Bronchial epithelial cell (primary cell): Measurements from ENCODE around the gene CDH22. TPM values are rescaled to one million over a fixed set of nuclear protein-coding genes. Genes with fewer than 3 reads are reported as not detected.

Experiments used
- DNase-seq: peaks from one replicate; pipeline ENCODE4 v3.0.0-alpha.2; 2010; ENCODE audit warnings: low read depth
- FAIRE-seq: peaks from 2 replicates; lab custom pipeline; 2011; peaks lifted over from hg19 to GRCh38; lab: Jason Lieb, UNC
- H3K27me3 ChIP-seq: 2 replicates; pipeline ENCODE4 v1.5.1; 2011; ENCODE audit warnings: low read length; ENCODE audit not compliant: control insufficient read depth, insufficient read depth
- H3K36me3 ChIP-seq: 2 replicates; pipeline ENCODE4 v1.5.1; 2011; ENCODE audit warnings: low read length; ENCODE audit not compliant: control insufficient read depth, insufficient read depth
- H3K4me3 ChIP-seq: 2 replicates; pipeline ENCODE4 v1.5.1; 2011; ENCODE audit warnings: mild to moderate bottlenecking, low read depth, low read length, control low read depth
- CTCF ChIP-seq: IDR thresholded peaks from 2 replicates; pipeline ENCODE4 v1.5.1; 2011; ENCODE audit warnings: mild to moderate bottlenecking, moderate library complexity, low read length, control low read depth, inconsistent platforms; ENCODE audit not compliant: insufficient read depth, severe bottlenecking
- total RNA-seq: library from RNA; depleted of rRNA; stranded (reverse); fragments of >200 nt; gene quantifications from 2 replicates; pipeline ENCODE4 v1.2.1, GENCODE V29; 2014

CDH22 gene
- total RNA-seq, result not detected in 2 replicates

GRCh38 chr20:46308258-46309157 lies at the start of gene CDH22:
Gene CDH22, minus strand, starts transcription at chr20:46308498. Its CDS starts 57,204 bp downstream, at chr20:46251294.
- Histone ChIP-seq H3K27me3 (peaks cover 52% of the 10 kb centered on the region), H3K4me3 (no peak within 1 kb of the TSS), H3K36me3 (no peaks in the 10 kb centered on the region)
- TF ChIP-seq CTCF, result peak; percentile 20
- DNase-seq, result no peak
- no peak for FAIRE-seq

GRCh38 chr20:46357030-46357514 lies 48.8 kb upstream of the CDH22 start:
- no peak for DNase-seq
- no peak for FAIRE-seq
- H3K4me3 ChIP-seq, result no peak overlapping the region
- no peak for TF ChIP-seq CTCF
- H3K36me3 ChIP-seq, result peaks cover 22% of the 10 kb centered on the region
- no peaks in the 10 kb centered on the region for H3K27me3 ChIP-seq

- no peak for DNase-seq
- Histone ChIP-seq H3K36me3 (peaks cover 24% of the 10 kb centered on the region), H3K4me3 (no peak overlapping the region)
These were observed 48.1 kb upstream of the CDH22 start for GRCh38 chr20:46356195-46357029.

GRCh38 chr20:46355778-46356177 lies 47.5 kb upstream of the CDH22 start:
- TF ChIP-seq CTCF, result no peak
- peaks cover 27% of the 10 kb centered on the region for H3K36me3 ChIP-seq
- FAIRE-seq (no peak), DNase-seq (no peak)
- no peak overlapping the region for H3K4me3 ChIP-seq
- H3K27me3 ChIP-seq, result no peaks in the 10 kb centered on the region

More at GRCh38 chr20:46356195-46357029, 48.1 kb upstream of the CDH22 start:
- H3K27me3 ChIP-seq, result no peaks in the 10 kb centered on the region
- no peak for TF ChIP-seq CTCF
- FAIRE-seq, result no peak

GRCh38 chr20:46354920-46355654 lies 46.8 kb upstream of the CDH22 start:
- Histone ChIP-seq H3K4me3 (no peak overlapping the region), H3K27me3 (no peaks in the 10 kb centered on the region), H3K36me3 (peaks cover 30% of the 10 kb centered on the region)
- no peak for FAIRE-seq
- no peak for DNase-seq
- no peak for TF ChIP-seq CTCF
